Neuronal stem cell (in vitro differentiated cells): ENCODE results near the gene P4HA3.

ENCODE experiments used
- DNase-seq: peaks from one replicate; pipeline ENCODE4 v3.0.0-alpha.2; 2013; ENCODE audit warnings: low spot score
- H2AFZ ChIP-seq: one replicate; pipeline ENCODE4 v1.6.1; 2013; ENCODE audit warnings: mild to moderate bottlenecking, low read length, inconsistent platforms
- H2AK5ac ChIP-seq: 2 replicates; pipeline ENCODE4 v1.6.1; 2013; ENCODE audit warnings: low read depth, mild to moderate bottlenecking, inconsistent platforms, low read length, moderate library complexity, mixed read lengths
- H2BK120ac ChIP-seq: 2 replicates; pipeline ENCODE4 v1.6.1; 2013; ENCODE audit warnings: low read depth, mild to moderate bottlenecking, inconsistent platforms, low read length, moderate library complexity, mixed read lengths
- H2BK12ac ChIP-seq: one replicate; pipeline ENCODE4 v1.6.1; 2013; ENCODE audit warnings: low read length, inconsistent platforms
- H2BK15ac ChIP-seq: 2 replicates; pipeline ENCODE4 v1.6.1; 2013; ENCODE audit warnings: mild to moderate bottlenecking, low read length, inconsistent platforms, mixed read lengths
- H2BK5ac ChIP-seq: one replicate; pipeline ENCODE4 v1.6.1; 2013; ENCODE audit warnings: inconsistent platforms, mild to moderate bottlenecking, low read length, moderate library complexity
- H3K14ac ChIP-seq: one replicate; pipeline ENCODE4 v1.6.1; 2013; ENCODE audit warnings: low read length, inconsistent platforms
- H3K18ac ChIP-seq: 2 replicates; pipeline ENCODE4 v1.6.1; 2013; ENCODE audit warnings: low read length, inconsistent platforms
- H3K23ac ChIP-seq: 2 replicates; pipeline ENCODE4 v1.6.1; 2013; ENCODE audit warnings: low read depth, mild to moderate bottlenecking, mixed read lengths, low read length, inconsistent platforms; ENCODE audit not compliant: poor library complexity
- H3K27ac ChIP-seq: replicated peaks from 3 replicates; pipeline ENCODE4 v1.5.1; 2013; ENCODE audit warnings: low read length, inconsistent platforms
- H3K27me3 ChIP-seq, 3 experiments: 2 replicates each; pipeline ENCODE4 v1.6.1; 2013; ENCODE audit warnings: low read length in 3 of 3, mild to moderate bottlenecking in 2 of 3, inconsistent platforms in 1 of 3, low read depth in 1 of 3, mixed read lengths in 1 of 3, moderate library complexity in 1 of 3; ENCODE audit not compliant: control insufficient read depth in 3 of 3, insufficient read depth in 3 of 3
- H3K36me3 ChIP-seq, 2 donors: replicated peaks in 1 of 2; 2 replicates each; pipeline ENCODE4 v1.6.1; 2013; ENCODE audit warnings: low read length in 2 of 2; ENCODE audit not compliant: control insufficient read depth in 2 of 2, insufficient read depth in 2 of 2
- H3K4ac ChIP-seq: 2 replicates; pipeline ENCODE4 v1.6.1; 2013; ENCODE audit warnings: inconsistent platforms, mild to moderate bottlenecking, low read length, moderate library complexity
- H3K4me1 ChIP-seq, 2 donors: 1 replicate in 1 of 2; 2 replicates in 1 of 2; pipeline ENCODE4 v1.6.1; 2013; ENCODE audit warnings: low read length in 2 of 2, low read depth in 1 of 2; ENCODE audit not compliant: control insufficient read depth in 2 of 2, insufficient read depth in 1 of 2
- H3K4me2 ChIP-seq: one replicate; pipeline ENCODE4 v1.6.1; 2013; ENCODE audit warnings: mild to moderate bottlenecking, low read length, inconsistent platforms; ENCODE audit not compliant: insufficient read depth, poor library complexity, severe bottlenecking
- H3K4me3 ChIP-seq, 2 donors: 2 replicates each; pipeline ENCODE4 v1.5.1; 2013; ENCODE audit warnings: low read length in 2 of 2, mild to moderate bottlenecking in 2 of 2, inconsistent platforms in 1 of 2, moderate library complexity in 1 of 2
- H3K79me1 ChIP-seq: one replicate; pipeline ENCODE4 v1.6.1; 2013; ENCODE audit warnings: low read depth, mild to moderate bottlenecking, inconsistent platforms, low read length, moderate library complexity
- H3K9ac ChIP-seq: one replicate; pipeline ENCODE4 v1.6.1; 2013; ENCODE audit warnings: mild to moderate bottlenecking, low read depth, low read length, inconsistent platforms; ENCODE audit not compliant: poor library complexity
- H3K9me3 ChIP-seq, 2 donors: replicated peaks in 1 of 2; 2 replicates each; pipeline versions ENCODE3 to v1.6.1; 2013; ENCODE audit warnings: low read length in 2 of 2, mild to moderate bottlenecking in 2 of 2, inconsistent platforms in 1 of 2, low read depth in 1 of 2, mixed read lengths in 1 of 2, moderate library complexity in 1 of 2; ENCODE audit not compliant: control insufficient read depth in 2 of 2, insufficient read depth in 1 of 2
- H4K8ac ChIP-seq: one replicate; pipeline ENCODE4 v1.6.1; 2013; ENCODE audit warnings: low read depth, mild to moderate bottlenecking, inconsistent platforms, low read length, moderate library complexity
- H4K91ac ChIP-seq: one replicate; pipeline ENCODE4 v1.6.1; 2013; ENCODE audit warnings: low read length, low read depth, mild to moderate bottlenecking, inconsistent platforms; ENCODE audit not compliant: poor library complexity
- WGBS, 2 donors: extraction: QIAGEN DNeasy Blood & Tissue Kit; methylation state at CpG; one replicate each; pipeline ENCODE4 v1.1.7; 2013; ENCODE audit warnings: missing lambda C conversion rate in 2 of 2, mixed read lengths in 1 of 2; ENCODE audit not compliant: insufficient read length in 2 of 2, insufficient replicate concordance in 1 of 2; ENCODE audit errors: extremely low coverage in 2 of 2; 5-methylcytosine and 5-hydroxymethylcytosine counted together

P4HA3 gene

DNA sequence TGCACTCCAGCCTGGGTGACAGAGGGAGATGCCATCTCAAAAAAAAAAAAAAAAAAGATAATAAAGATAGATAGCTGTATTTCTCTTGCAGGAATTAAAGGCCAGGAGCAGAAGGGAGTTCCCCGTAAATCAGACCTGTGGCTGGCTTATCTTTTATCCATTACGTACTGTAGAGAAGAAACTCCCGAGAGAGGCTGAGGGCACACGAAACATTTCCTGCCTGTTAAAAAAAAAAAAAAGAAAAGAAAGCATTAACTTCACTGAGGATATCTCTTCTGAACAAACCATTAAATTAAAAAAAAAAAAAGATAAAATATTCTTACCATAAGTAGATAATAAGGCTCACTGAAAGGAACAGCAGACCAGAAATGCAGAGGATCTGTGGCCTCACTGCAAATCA, 22.5 kb downstream of the P4HA3 start:
- Histone ChIP-seq H3K4me2 (no peak overlapping the region), H2BK15ac (no peak overlapping the region), H3K23ac (no peak overlapping the region), H3K27ac (no peak overlapping the region), H3K4me3 (no peak overlapping the region), H2BK5ac (no peak overlapping the region), H3K18ac (no peak overlapping the region), H3K36me3 (no peaks in the 10 kb centered on the region), H3K27me3 (peaks cover 0 to 3% (median 0%) of the 10 kb centered on the region in 3 experiments), H3K79me1 (no peaks in the 10 kb centered on the region), H3K4me1 (no peaks in the 10 kb centered on the region), H3K9me3 (no peaks in the 10 kb centered on the region), H2AK5ac (no peak overlapping the region), H3K14ac (no peak overlapping the region), H3K4ac (no peak overlapping the region), H2BK12ac (no peak overlapping the region), H2BK120ac (no peak overlapping the region), H2AFZ (no peak overlapping the region), H4K8ac (no peak overlapping the region), H4K91ac (no peak overlapping the region), H3K9ac (no peak overlapping the region)
- no peak for DNase-seq
- WGBS, 2 donors, result no CpG with 5 or more reads among the region's 4 CpGs

DNA sequence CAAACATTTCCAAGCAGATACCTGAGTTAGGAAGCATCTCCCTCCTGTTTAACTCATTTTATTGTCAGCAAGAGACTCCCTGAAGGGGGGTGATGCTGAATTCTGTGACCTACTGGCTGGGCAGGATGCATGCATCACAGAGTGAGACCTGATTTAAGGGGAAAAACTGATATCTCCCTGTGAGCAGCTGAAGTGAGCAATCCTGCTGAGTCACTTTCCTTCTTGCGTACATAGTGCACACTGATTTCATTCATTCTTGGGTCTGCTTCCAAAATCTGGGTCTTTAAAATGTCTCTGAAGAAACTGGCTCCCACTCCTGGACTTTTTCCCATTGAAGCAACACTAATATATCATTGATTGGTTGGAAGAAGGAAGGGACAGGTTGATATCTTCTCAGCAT, 23.3 kb downstream of the P4HA3 start:
- no peak overlapping the region for H3K4me2 ChIP-seq
- DNase-seq, result no peak

DNA sequence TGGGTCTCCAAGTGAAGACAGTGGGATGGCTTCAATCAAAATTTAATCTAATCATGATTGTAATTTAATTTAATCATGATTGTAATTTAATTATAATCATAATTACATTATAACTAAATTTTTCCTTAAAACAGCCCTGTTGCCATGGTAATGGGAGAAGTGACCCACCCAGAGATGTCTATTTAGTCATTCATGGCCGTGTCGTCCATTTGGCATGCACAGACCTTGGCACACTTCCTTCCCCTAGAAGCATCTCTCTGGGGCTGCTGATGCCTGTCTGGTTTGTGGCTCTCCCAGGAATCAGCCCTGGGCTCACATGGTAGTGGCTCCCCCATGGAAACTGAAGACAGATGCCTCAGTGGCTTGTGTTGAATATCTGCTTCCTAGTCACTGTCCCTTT, 27.0 kb downstream of the P4HA3 start:
- H2BK120ac ChIP-seq, result no peak overlapping the region
- no peak overlapping the region for H4K8ac ChIP-seq
- no peak overlapping the region for H2BK15ac ChIP-seq
- no peak overlapping the region for H2BK5ac ChIP-seq
- no peak overlapping the region for H3K14ac ChIP-seq
- no peak overlapping the region for H3K23ac ChIP-seq
- no peak overlapping the region for H4K91ac ChIP-seq
- no peak overlapping the region for H3K4me3 ChIP-seq
- no peak for DNase-seq
- H2AFZ ChIP-seq, result no peak overlapping the region
- peaks cover 0 to 3% (median 0%) of the 10 kb centered on the region in 3 experiments for H3K27me3 ChIP-seq
- H3K4me1 ChIP-seq, result no peaks in the 10 kb centered on the region
- peaks cover 0 to 2% of the 10 kb centered on the region in 2 donors for H3K9me3 ChIP-seq
- no peak overlapping the region for H3K4ac ChIP-seq
- H3K4me2 ChIP-seq, result no peak overlapping the region
- no peak overlapping the region for H2BK12ac ChIP-seq
- no peak overlapping the region for H3K18ac ChIP-seq
- H3K36me3 ChIP-seq, result no peaks in the 10 kb centered on the region
- H3K9ac ChIP-seq, result no peak overlapping the region
- no CpG with 5 or more reads among the region's 2 CpGs for WGBS, 2 donors
- no peaks in the 10 kb centered on the region for H3K79me1 ChIP-seq
- no peak overlapping the region for H3K27ac ChIP-seq
- H2AK5ac ChIP-seq, result no peak overlapping the region

More for the DNA sequence above, 23.3 kb downstream of the P4HA3 start:
- Histone ChIP-seq H3K4me3 (no peak overlapping the region), H2AFZ (peak overlapping the region; percentile 6), H3K4ac (no peak overlapping the region), H4K8ac (no peak overlapping the region), H3K36me3 (no peaks in the 10 kb centered on the region), H3K18ac (no peak overlapping the region), H2AK5ac (no peak overlapping the region), H3K4me1 (no peaks in the 10 kb centered on the region), H2BK15ac (no peak overlapping the region), H2BK120ac (no peak overlapping the region), H2BK5ac (no peak overlapping the region), H3K9ac (no peak overlapping the region), H2BK12ac (no peak overlapping the region), H4K91ac (no peak overlapping the region), H3K27ac (no peak overlapping the region), H3K14ac (no peak overlapping the region), H3K27me3 (peaks cover 0 to 3% (median 0%) of the 10 kb centered on the region in 3 experiments), H3K23ac (no peak overlapping the region), H3K9me3 (no peaks in the 10 kb centered on the region), H3K79me1 (no peaks in the 10 kb centered on the region)
- WGBS, 2 donors, result no CpG with 5 or more reads among the region's 1 CpG

DNA sequence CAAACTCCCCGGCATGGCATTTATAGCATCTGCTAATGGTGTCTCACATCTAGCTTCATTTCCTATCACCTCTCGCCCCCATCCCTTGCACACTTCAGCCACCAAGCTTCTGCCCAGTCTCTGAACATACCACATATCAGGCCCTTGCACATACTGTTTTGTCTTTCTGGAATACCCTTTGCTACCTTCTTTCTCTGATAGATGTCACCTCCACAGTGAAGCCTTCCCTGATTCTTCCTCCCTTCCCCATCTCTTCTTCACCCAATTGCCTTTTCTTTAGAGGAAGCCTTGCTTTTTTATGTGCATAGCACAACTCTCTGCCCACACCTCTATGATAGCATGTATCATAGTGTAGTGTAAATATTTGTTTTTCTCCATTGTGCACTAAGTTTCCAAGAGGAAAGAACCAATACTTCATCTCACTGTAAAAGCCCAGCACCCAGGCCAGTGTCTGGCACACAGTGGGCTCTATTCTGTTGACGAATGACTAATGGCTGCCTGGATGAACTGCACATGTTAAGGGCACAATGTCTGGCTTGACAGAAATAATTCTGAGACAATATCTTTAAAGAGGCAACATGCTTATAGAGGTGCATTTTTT, 27.8 kb downstream of the P4HA3 start:
- Histone ChIP-seq H2AK5ac (no peak overlapping the region), H3K4me3 (no peak overlapping the region), H2BK15ac (no peak overlapping the region), H3K23ac (no peak overlapping the region), H3K4ac (no peak overlapping the region), H3K36me3 (no peaks in the 10 kb centered on the region), H2BK120ac (no peak overlapping the region), H4K8ac (no peak overlapping the region), H3K27ac (no peak overlapping the region), H2BK5ac (no peak overlapping the region), H3K4me1 (no peaks in the 10 kb centered on the region), H2AFZ (no peak overlapping the region), H3K4me2 (no peak overlapping the region), H3K14ac (no peak overlapping the region), H4K91ac (no peak overlapping the region), H2BK12ac (no peak overlapping the region), H3K79me1 (no peaks in the 10 kb centered on the region), H3K27me3 (peaks cover 0 to 3% (median 0%) of the 10 kb centered on the region in 3 experiments), H3K18ac (no peak overlapping the region), H3K9me3 (peaks cover 0 to 2% of the 10 kb centered on the region in 2 donors), H3K9ac (no peak overlapping the region)
- no peak for DNase-seq
- WGBS, 2 donors, result no CpG with 5 or more reads among the region's 3 CpGs
